Neural crest cell (in vitro differentiated cells): ENCODE measurements around the gene CDC42BPB. TPM values are rescaled to one million over a fixed set of nuclear protein-coding genes. Genes with fewer than 3 reads are reported as not detected.

ENCODE experiments used
- DNase-seq: peaks from one replicate; pipeline ENCODE4 v3.0.0; 2021; ENCODE audit warnings: low read depth, mixed read lengths, low spot score
- H3K27ac Mint-ChIP-seq: one replicate; pipeline ENCODE4 v1.8.0; 2021; ENCODE audit warnings: mild to moderate bottlenecking, mixed read lengths; ENCODE audit not compliant: unreplicated experiment
- H3K27me3 Mint-ChIP-seq: 2 replicates; pipeline ENCODE4 v1.8.0; 2021; ENCODE audit warnings: low read depth, mild to moderate bottlenecking, mixed read lengths
- H3K36me3 Mint-ChIP-seq: 2 replicates; pipeline ENCODE4 v1.8.0; 2021; ENCODE audit warnings: low read depth, mild to moderate bottlenecking, mixed read lengths
- H3K4me1 Mint-ChIP-seq: 2 replicates; pipeline ENCODE4 v1.8.0; 2021; ENCODE audit warnings: mixed read lengths
- H3K4me3 Mint-ChIP-seq: one replicate; pipeline ENCODE4 v1.8.0; 2021; ENCODE audit warnings: mild to moderate bottlenecking, mixed read lengths
- H3K9me3 Mint-ChIP-seq: 2 replicates; pipeline ENCODE4 v1.8.0; 2021; ENCODE audit warnings: mixed read lengths
- total RNA-seq: library from RNA; stranded (reverse); gene quantifications from 2 replicates; pipeline ENCODE4 v1.2.1, GENCODE V29; 2021
- TF ChIP-seq, protein P1 (sequence below): fragments of 200-600 bp; sonication (generic); conservative IDR thresholded peaks from 2 replicates; pipeline ENCODE4 v1.5.0; 2021; ENCODE audit warnings: antibody characterized with exemption, mild to moderate bottlenecking

CDC42BPB gene
- total RNA-seq, 1 donor from 2014 or later: 94.8 TPM

GRCh38 chr14:103030741-103031565 is 26.4 kb downstream of the CDC42BPB start:
- Mint-ChIP-seq H3K9me3 (no peaks in the 10 kb centered on the region), H3K27ac (no peak overlapping the region), H3K4me1 (peaks cover 7% of the 10 kb centered on the region), H3K36me3 (no peaks in the 10 kb centered on the region), H3K4me3 (no peak overlapping the region), H3K27me3 (no peaks in the 10 kb centered on the region)
- TF ChIP-seq, protein P1, sequence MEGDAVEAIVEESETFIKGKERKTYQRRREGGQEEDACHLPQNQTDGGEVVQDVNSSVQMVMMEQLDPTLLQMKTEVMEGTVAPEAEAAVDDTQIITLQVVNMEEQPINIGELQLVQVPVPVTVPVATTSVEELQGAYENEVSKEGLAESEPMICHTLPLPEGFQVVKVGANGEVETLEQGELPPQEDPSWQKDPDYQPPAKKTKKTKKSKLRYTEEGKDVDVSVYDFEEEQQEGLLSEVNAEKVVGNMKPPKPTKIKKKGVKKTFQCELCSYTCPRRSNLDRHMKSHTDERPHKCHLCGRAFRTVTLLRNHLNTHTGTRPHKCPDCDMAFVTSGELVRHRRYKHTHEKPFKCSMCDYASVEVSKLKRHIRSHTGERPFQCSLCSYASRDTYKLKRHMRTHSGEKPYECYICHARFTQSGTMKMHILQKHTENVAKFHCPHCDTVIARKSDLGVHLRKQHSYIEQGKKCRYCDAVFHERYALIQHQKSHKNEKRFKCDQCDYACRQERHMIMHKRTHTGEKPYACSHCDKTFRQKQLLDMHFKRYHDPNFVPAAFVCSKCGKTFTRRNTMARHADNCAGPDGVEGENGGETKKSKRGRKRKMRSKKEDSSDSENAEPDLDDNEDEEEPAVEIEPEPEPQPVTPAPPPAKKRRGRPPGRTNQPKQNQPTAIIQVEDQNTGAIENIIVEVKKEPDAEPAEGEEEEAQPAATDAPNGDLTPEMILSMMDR: no peak
- no peak for DNase-seq

DNA sequence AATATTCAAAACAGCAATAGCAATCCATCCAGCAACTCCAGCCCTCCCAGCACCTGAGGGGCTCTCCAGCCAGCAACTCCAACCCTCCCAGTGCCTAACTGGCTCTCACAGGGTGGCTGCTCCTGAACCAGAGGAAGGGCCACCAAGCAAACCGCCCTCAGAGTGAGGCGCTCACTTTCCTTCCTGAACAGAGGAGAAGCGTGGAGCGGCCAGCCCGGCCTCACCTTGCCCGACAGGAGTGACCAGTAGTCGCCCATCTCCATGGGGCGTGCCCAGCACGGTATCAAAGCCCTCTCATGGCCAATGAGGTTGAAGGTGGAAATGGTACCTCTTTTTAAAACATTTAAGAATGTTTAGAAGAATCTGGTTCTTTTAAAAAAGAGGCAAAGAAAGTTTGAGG is 27.4 kb downstream of the CDC42BPB start:
- Mint-ChIP-seq H3K36me3 (peaks cover 5% of the 10 kb centered on the region), H3K9me3 (no peaks in the 10 kb centered on the region), H3K4me3 (no peak overlapping the region), H3K4me1 (peaks cover 11% of the 10 kb centered on the region), H3K27ac (no peak overlapping the region), H3K27me3 (no peaks in the 10 kb centered on the region)
- TF ChIP-seq, protein P1: no peak
- no peak for DNase-seq

- H3K4me3 Mint-ChIP-seq: no peak overlapping the region
- no peak for DNase-seq
- no peak overlapping the region for H3K27ac Mint-ChIP-seq
- H3K36me3 Mint-ChIP-seq: peaks cover 8% of the 10 kb centered on the region
- H3K27me3 Mint-ChIP-seq: no peaks in the 10 kb centered on the region
- H3K4me1 Mint-ChIP-seq: peaks cover 21% of the 10 kb centered on the region
- TF ChIP-seq, protein P1: no peak
- H3K9me3 Mint-ChIP-seq: no peaks in the 10 kb centered on the region
Measured at GRCh38 chr14:103028772-103029171, 28.6 kb downstream of the CDC42BPB start.

- H3K4me1 Mint-ChIP-seq: peaks cover 24% of the 10 kb centered on the region
- no peaks in the 10 kb centered on the region for H3K27me3 Mint-ChIP-seq
- H3K36me3 Mint-ChIP-seq: peaks cover 8% of the 10 kb centered on the region
- TF ChIP-seq, protein P1: no peak
- no peak overlapping the region for H3K27ac Mint-ChIP-seq
- H3K9me3 Mint-ChIP-seq: no peaks in the 10 kb centered on the region
- no peak for DNase-seq
- no peak overlapping the region for H3K4me3 Mint-ChIP-seq
Measured at GRCh38 chr14:103028161-103028767, 29.1 kb downstream of the CDC42BPB start.

DNA sequence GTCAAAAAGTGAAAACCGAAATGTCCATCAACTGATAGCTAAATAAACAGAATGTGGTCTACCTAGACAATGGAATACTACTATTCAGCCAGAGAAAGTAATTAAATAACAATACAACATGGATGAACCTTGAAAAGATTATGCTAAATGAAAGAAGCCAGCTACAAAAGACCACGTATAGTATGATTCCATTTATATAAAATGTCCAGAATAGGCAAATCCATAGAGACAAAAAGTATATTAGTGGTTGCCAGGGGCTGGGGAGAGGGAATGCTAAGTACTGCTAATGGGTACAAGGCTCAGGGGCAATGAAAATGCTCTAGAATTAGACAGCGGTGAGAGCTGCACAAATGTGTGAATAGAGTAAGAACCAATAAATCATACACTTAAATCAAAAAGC is 29.9 kb downstream of the CDC42BPB start:
- Mint-ChIP-seq H3K27me3 (no peaks in the 10 kb centered on the region), H3K27ac (peak overlapping the region; percentile 72), H3K9me3 (no peaks in the 10 kb centered on the region), H3K4me1 (peaks cover 29% of the 10 kb centered on the region), H3K4me3 (no peak overlapping the region), H3K36me3 (peaks cover 8% of the 10 kb centered on the region)
- TF ChIP-seq, protein P1: no peak
- no peak for DNase-seq
